ENCODE results near the gene DDX53.

The DDX53 gene

DNA sequence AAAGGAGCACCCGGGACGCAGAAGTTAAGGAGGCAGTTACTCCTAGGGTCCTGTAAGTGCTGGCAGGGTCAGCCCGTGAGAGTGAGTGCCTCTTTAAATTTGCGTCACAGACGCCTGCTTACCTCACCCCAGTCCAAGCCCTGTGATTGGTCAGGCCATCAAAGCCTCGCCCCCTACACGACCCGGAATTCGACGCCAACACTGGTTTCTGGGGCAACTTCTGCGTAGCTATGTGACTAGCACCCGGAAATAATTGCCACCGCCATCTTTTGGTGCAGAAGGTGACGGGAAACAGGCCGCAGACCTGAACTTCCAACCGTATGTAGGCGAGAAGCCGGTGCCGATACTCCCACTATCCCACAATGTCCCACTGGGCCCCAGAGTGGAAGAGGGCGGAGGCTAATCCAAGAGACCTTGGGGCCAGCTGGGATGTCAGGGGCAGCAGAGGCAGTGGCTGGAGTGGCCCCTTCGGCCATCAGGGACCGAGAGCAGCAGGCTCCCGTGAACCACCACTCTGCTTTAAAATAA, at the start of gene DDX53:
Gene DDX53 (plus strand): TSS at position 265 of the 528 bp plus-strand sequence. CDS start 98 bp downstream, at position 363.
- DNase-seq: no peak

DNA sequence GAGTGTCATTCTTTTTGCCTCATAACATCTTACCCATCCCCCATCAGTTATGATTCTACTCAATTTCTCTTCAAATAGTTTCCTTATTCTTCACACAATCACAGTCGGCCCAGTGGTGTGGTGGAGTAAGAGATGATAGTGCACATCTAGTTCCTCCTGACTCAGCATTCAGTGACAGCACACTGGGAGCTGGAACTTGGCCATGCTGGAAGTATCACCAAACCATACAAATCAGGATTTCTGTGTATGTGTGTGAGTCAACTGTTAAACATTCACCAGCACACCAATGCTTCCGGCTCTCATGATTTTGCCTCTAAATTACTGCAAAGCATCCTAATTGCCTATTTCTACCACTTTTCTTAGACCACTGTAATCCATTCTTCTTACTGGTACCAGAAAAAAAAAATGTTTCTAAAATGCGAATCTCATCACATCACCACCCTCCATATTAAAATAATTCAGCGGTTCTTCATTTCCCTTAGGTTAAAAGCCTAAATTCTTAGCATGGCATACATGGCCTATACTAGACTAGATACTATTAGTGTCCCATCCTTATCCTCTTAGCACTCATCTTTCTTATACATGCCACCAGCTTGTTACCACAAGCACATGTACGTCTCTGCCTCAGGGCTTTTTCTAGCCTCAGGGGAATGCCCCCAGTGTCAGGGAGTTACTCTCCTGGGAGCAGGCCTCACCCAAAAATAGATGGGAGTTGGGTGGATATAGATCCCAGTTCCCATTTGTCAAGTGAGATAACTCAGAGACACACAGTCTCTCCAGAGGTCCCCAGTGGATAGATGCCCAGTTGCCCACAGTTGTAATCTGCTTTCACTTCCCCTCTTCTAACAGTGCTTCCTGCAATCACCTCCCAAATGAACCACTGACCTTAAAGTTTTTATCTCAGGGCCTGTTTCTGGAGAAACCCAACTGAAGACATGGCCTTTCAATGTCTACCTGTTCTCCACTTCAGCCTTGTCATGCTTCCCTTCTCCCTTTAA, 49.2 kb upstream of the DDX53 start:
- DNase-seq: peak; percentile 94

- DNase-seq: peak; percentile 24
Observed at GRCh38 chrX:22952010-22952409, 47.8 kb upstream of the DDX53 start.

- DNase-seq: no peak
Observed at GRCh38 chrX:22958250-22958649, 41.5 kb upstream of the DDX53 start.

DNA sequence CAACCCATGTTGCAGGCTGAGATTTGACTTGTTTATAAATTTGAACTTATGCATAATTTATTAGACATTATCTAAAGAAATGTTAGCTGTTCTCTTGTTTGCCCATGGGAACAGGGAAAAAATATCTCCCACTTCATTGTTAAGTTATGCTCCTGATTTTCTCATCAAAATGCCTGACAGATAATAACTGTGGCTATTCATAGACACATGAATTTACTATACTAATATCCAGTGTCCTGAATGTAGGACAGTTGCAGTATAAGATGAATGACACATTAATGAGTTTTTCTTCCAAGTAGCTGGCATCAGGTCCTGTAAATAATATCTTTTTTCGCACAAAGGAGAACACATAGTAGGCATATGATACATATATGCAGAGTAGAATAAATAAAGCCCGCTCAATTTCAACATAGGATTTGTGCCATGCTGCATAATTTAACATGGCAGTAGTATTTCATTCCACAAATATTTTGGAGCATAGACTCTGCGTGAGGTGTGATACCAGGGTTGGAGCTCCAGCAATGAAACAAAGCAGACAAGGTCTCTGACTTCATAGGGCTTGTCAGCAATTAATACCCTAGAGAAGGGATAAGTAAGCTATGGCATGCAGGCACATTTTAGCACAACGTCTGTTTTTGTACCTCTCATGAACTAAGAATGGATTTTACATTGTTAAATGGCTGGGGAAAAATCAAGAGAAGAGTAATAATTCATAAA, 40.4 kb upstream of the DDX53 start:
- DNase-seq: no peak

- peak; percentile 8 for DNase-seq
Observed at GRCh38 chrX:22963196-22963595, 36.6 kb upstream of the DDX53 start.

DNA sequence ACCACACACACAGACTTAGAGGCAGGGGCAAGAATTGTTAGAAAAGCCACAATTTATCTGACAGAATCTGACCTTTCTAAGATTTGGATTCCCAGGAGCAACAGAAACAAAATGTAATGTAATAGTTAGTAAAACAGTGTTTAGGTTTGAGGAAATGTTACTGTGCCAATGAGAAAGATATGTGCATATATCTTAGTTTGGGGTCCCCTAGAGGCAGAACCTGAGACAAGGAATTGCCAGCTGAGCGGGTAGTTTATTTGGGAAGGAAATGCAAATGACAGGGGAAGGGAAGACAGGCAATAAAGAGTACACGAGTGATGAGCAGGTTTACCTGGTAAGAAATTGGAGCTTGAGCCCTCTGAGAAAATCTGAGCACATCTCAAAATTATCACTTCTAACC, 31.3 kb upstream of the DDX53 start:
- DNase-seq: no peak

DNA sequence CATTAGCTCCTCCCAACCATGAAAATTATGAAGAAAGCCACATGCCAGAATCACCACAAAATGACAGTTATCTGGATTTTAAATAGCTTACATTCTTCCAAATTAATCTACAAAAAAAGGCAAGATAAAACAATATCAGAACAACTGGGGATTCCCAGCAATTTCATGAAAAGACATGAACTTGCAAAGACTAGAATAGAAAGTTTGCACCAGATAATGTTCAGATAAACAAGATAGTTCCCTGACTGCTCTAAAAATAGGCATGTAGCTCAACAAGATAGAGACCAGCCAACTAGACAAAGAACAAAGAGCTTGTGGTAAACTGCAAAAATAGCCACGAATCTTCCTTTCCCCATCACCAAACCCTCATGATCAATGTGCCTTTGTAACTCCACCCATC, 30.3 kb upstream of the DDX53 start:
- peak; percentile 54 for DNase-seq

GRCh38 chrX:22970861-22971260, 28.9 kb upstream of the DDX53 start:
- no peak for DNase-seq

DNA sequence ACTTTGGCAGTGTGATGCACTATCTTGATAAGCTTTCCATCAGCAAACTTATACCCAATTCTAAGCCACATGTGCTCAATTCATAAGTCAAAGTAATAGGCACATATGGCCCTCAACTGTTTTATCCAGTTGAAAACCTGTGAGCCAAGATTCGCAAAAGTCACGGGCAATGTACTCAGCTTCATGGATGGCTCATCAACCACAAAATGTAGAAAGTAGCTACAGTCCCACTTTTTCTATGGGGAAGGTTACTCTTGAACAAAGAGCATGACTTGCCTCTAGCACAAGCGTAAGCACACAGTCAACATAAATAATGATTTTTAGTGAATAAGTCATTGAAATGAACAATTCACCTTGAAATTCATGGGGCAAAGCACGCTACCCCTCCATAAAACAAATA, 25.1 kb upstream of the DDX53 start:
- DNase-seq: no peak

DNA sequence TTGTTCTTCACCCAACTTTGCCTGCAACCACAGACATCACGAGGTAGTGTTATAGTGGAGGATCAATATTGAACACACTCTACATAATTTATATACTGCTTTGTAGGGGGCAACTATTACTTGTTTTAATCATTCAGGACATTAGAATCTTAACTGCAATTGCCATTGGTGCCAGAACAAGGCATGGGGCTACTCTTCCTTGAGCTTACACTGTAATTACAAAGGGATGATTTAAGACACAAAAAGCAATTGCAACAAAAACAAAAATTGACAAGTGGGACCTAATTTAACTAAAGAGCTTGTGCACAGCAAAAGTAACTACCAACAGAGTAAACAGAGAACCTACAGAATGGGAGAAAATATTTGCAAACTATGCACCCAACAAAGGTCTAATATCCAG, 24.0 kb upstream of the DDX53 start:
- no peak for DNase-seq

- no peak for DNase-seq
Observed at GRCh38 chrX:22985958-22986357, 13.8 kb upstream of the DDX53 start.

GRCh38 chrX:22987452-22987851, 12.3 kb upstream of the DDX53 start:
- DNase-seq: peak; percentile 46

DNA sequence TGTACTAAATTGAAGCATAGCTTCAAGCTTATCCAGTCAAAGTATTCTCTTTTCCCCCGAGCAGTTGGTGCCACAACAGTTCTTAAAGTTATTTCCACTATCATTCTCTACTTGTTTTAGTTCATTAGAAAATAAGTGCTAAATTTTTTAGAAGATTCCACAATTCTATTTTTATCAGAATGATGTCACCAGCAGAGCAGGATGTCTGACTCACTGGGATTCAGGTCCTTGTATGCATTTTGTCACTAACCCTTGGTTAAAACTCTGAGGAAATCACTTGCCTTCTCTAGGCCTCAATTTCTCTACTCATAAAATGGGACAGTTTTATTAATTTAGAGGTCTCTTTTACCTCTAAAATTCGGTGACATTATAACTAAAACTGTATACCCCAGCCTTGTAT, 3.4 kb downstream of the DDX53 start:
- DNase-seq: peak; percentile 36

DNA sequence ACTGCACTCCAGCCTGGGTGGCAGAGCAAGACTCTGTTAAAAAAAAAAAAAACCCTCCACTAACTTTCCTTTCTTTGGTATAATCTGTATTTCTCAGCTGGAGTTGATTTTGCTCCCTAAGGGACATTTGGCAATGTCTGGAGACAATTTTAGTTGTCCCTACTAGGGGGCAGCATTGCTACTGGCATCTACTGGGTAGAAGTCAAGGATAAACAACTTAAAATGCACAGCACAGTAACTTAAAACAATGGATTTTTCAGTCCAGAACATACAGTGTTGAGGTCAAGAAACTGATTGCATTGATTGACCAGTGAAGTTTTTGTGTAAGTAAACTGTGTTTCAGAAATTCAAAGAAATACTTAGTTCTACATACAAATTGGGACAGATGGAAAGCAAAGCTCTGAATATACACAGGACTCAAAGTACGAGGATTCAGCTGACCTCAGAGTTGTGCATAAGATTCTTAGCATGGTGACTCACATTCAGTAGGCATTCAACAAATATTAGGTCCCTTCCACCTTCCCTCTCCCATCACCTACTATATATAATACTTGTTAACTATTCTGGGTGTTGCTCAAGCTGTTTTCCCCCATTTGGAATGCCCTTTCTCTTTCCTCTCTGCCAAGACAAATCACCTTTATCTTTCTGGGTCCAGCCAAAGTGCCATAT, 8.8 kb downstream of the DDX53 start:
- peak; percentile 18 for DNase-seq

- DNase-seq: no peak
Observed at GRCh38 chrX:23012162-23012561, 12.4 kb downstream of the DDX53 start.

DNA sequence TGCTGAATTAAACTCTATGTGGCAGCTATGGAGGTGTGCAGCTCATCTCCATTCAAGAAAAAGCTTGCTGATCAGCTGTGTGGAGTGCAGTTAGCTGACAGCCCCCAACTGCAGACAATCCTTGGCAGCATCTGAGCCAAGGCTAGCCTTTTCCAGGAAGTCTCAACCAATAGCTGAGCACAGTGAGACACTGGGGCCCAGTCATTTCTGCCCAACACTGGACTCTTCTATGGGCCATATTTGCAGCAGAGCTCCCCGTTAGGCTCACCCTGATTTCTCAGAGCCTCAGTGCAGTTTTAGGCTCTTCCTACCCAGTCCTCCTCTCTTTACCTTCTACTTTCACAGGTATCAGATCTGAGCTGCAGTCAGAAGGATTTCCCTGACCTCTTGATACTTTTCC, 12.9 kb downstream of the DDX53 start:
- no peak for DNase-seq

GRCh38 chrX:23013366-23013765, 13.6 kb downstream of the DDX53 start:
- DNase-seq: no peak

DNA sequence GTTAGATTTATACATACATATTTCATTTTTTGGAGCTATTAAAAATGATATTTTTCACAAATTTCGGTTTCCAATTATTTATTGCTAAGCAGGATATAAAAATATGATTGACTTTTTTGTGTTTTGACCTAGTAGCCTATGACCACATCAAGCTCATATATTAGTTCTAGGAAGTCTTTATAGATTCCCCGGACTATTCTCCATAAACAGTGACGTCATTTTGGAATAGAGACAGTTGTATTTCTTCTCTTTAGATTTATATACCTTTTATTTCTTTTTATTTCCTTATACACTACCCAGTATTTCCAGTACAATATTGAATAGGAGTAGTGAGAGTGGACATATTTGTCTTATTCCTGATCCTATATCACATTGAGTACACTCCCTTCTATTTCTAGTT, 31.8 kb downstream of the DDX53 start:
- DNase-seq: no peak

- no peak for DNase-seq
Observed at GRCh38 chrX:23035493-23035892, 35.7 kb downstream of the DDX53 start.

DNA sequence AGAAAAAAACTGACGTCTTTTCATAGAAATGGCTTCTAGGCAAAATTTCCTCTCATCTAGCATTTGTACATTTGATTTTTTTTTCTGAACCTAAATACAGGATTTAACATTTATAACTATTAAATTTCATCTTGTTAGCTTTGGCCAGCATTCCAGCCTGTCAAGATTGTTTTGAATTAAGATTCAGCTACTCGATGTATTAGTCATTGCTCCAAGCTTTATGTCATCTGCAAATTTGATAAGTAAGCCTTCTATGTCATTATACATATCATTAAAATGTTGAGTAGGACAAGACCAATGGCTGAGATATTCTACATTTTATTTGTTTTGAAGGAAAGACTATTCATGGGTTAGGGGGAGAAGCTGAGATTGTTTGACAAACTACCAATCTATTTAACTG, 46.7 kb downstream of the DDX53 start:
- no peak for DNase-seq

DNA sequence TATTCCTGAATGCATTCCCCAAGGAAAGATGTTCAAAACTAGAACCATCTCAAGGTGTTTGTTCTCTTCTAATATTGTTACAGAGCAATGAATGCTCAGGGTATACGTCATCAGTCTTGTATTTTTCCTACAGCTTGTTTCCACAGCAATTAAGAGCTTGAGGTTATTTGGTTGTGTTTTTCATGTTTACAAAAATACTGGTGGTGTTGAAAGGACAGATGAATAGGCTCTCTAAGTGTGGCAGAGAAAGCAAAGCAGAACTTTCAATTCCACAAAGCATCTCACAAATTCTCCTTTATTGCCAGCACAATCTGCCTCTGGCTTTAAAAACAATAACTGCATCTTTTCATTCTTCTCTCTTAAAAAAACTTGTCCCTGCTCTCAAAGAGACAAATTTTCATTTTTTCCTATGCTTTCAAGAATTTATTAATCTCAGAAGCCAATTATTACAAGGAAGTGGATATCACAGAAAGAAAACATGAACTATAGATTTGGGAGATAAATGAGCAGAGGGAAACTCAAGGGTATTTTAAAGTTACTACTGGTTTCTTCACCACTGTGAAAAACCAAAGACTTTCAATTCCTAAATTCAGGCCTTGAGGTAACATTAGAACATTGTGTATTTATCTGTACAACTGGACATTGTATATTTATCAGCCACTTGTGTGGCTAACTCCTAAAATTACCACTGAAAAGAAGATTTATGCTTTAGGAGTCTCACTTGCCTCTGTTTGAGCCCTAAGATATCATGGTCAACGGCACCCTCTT, 49.2 kb downstream of the DDX53 start:
- DNase-seq: no peak

Data from fibroblast of upper back skin (primary cell).